Measurements from ENCODE around the gene DTWD1. TPM values are rescaled to one million over a fixed set of nuclear protein-coding genes. Genes with fewer than 3 reads are reported as not detected.

Gene DTWD1
- total RNA-seq, 1 experiment from 2014 or later = 14.4 TPM

- Histone ChIP-seq H3K9me3 (0 out of 2 replicates have a peak, but pooled peaks cover 1% of the 10 kb centered on the region), H3K27me3 (replicated peaks; ENCODE audit: control insufficient read depth, insufficient read depth, low read length) (no peaks in the 10 kb centered on the region), H3K4me1 (peaks cover 4% of the 10 kb centered on the region), H3K4me3 (ENCODE audit: low read depth, low read length) (peak overlapping the region; percentile 86), H3K36me3 (ENCODE audit: control insufficient read depth, insufficient read depth, low read length) (no peaks in the 10 kb centered on the region; the same call in 1 of the 2 replicates)
- no peak for DNase-seq
- CTCF ChIA-PET = no interaction called here
- POLR2A ChIA-PET = no interaction called here
- intact Hi-C loops (cut with micrococcal nuclease; ENCODE audit: unreplicated experiment) = loop anchor here (10.0 kb wide), 1 partner anchor 445 kb away; the partner anchor contains the start of gene GALK2
- TSS peak; percentile 62 for BruUV-seq (replicated peaks)
- H3K27ac Mint-ChIP-seq (ENCODE audit: unreplicated experiment) = peak overlapping the region; percentile 96
- TF ChIP-seq, protein P1, sequence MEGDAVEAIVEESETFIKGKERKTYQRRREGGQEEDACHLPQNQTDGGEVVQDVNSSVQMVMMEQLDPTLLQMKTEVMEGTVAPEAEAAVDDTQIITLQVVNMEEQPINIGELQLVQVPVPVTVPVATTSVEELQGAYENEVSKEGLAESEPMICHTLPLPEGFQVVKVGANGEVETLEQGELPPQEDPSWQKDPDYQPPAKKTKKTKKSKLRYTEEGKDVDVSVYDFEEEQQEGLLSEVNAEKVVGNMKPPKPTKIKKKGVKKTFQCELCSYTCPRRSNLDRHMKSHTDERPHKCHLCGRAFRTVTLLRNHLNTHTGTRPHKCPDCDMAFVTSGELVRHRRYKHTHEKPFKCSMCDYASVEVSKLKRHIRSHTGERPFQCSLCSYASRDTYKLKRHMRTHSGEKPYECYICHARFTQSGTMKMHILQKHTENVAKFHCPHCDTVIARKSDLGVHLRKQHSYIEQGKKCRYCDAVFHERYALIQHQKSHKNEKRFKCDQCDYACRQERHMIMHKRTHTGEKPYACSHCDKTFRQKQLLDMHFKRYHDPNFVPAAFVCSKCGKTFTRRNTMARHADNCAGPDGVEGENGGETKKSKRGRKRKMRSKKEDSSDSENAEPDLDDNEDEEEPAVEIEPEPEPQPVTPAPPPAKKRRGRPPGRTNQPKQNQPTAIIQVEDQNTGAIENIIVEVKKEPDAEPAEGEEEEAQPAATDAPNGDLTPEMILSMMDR (IDR thresholded peaks at IDR 0.05; ENCODE audit: insufficient read depth in 1 of 2, low read depth in 1 of 2, low read length in 1 of 2, severe bottlenecking in 1 of 2, unreplicated experiment in 1 of 2) = no peak
- H3K9me3 Mint-ChIP-seq (ENCODE audit: unreplicated experiment) = no peaks in the 10 kb centered on the region
- H3K36me3 Mint-ChIP-seq (ENCODE audit: insufficient read depth, unreplicated experiment) = peaks cover 15% of the 10 kb centered on the region
- no peaks in the 10 kb centered on the region for H3K4me1 Mint-ChIP-seq (ENCODE audit: low read depth, unreplicated experiment)
- peak overlapping the region; percentile 87 for H3K4me3 Mint-ChIP-seq (ENCODE audit: unreplicated experiment)
- H3K27me3 Mint-ChIP-seq (ENCODE audit: insufficient read depth, unreplicated experiment) = no peaks in the 10 kb centered on the region
Measured at GRCh38 chr15:49620199-49620598, 649 bp upstream of the DTWD1 start.

DNA sequence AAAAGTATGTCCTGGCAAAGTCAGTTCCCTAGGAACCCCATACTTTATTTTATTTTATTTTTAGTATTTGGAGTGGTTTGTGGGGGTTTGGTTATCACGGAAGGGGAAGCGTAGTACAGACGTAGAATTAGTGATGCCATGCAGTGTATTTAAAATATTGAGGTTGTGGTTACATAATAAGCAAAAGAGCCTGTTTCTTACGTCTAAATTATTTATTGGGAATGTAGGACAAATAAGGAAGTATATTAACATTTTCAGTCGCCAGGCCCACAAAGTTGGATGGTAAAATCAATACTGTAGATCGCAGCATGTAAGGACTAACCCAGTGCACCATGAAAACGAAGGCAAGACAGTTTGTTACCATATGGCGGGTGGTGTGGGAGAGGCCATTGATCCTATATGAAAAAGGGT, 558 bp downstream of the DTWD1 start:
- POLR2A ChIA-PET = interaction anchor here (0.7 kb wide), 1 partner anchor 709 kb away, joined by 9 read pairs; no protein-coding TSS in a partner anchor
- Mint-ChIP-seq H3K27ac (ENCODE audit: unreplicated experiment) (peak overlapping the region; percentile 96), H3K36me3 (ENCODE audit: insufficient read depth, unreplicated experiment) (peaks cover 16% of the 10 kb centered on the region), H3K27me3 (ENCODE audit: insufficient read depth, unreplicated experiment) (no peaks in the 10 kb centered on the region), H3K4me1 (ENCODE audit: low read depth, unreplicated experiment) (no peaks in the 10 kb centered on the region), H3K9me3 (ENCODE audit: unreplicated experiment) (no peaks in the 10 kb centered on the region), H3K4me3 (ENCODE audit: unreplicated experiment) (peak overlapping the region; percentile 87)
- TF ChIP-seq, protein P1 (IDR thresholded peaks at IDR 0.05; ENCODE audit: insufficient read depth in 1 of 2, low read depth in 1 of 2, low read length in 1 of 2, severe bottlenecking in 1 of 2, unreplicated experiment in 1 of 2) = no peak
- Histone ChIP-seq H3K27me3 (replicated peaks; ENCODE audit: control insufficient read depth, insufficient read depth, low read length) (no peaks in the 10 kb centered on the region), H3K36me3 (ENCODE audit: control insufficient read depth, insufficient read depth, low read length) (no peaks in the 10 kb centered on the region; the same call in 1 of the 2 replicates), H3K4me3 (ENCODE audit: low read depth, low read length) (peak overlapping the region; percentile 86), H3K9me3 (0 out of 2 replicates have a peak, but pooled peaks cover 7% of the 10 kb centered on the region), H3K4me1 (peaks cover 4% of the 10 kb centered on the region)
- peak in 1 of 2 experiments; percentile 4 for DNase-seq
- BruUV-seq (replicated peaks) = no TSS peak
- intact Hi-C loops (cut with micrococcal nuclease; ENCODE audit: unreplicated experiment) = loop anchor here (10.0 kb wide), 1 partner anchor 447 kb away; the partner anchor contains the start of gene GALK2
- CTCF ChIA-PET = no interaction called here

DNA sequence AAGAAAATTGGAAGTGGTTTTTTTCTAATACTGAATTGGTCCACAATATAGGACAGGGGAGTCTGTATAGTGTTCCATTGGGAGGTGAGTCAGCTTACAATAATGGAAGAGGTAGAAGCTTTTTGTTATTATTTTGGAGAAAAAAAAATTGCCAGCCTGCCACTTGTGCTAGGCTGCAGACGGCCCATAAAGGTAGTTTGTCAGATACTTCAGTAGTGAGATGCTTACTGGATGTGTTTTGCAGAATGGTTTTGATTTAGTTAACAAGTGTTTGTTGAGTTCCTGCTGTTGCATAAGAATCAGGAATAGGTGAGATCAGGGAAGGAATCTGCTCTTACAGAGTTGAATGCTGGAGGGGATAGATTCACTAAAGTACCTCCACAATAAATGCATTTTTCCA, 1.0 kb downstream of the DTWD1 start:
- Mint-ChIP-seq H3K27me3 (ENCODE audit: insufficient read depth, unreplicated experiment) (no peaks in the 10 kb centered on the region), H3K4me1 (ENCODE audit: low read depth, unreplicated experiment) (no peaks in the 10 kb centered on the region), H3K9me3 (ENCODE audit: unreplicated experiment) (no peaks in the 10 kb centered on the region), H3K27ac (ENCODE audit: unreplicated experiment) (peak overlapping the region; percentile 96), H3K4me3 (ENCODE audit: unreplicated experiment) (peak overlapping the region; percentile 87), H3K36me3 (ENCODE audit: insufficient read depth, unreplicated experiment) (peaks cover 16% of the 10 kb centered on the region)
- H3K36me3 ChIP-seq (ENCODE audit: control insufficient read depth, insufficient read depth, low read length) = no peaks in the 10 kb centered on the region; the same call in 1 of the 2 replicates
- CTCF ChIA-PET = no interaction called here
- POLR2A ChIA-PET = no interaction called here
- H3K4me3 ChIP-seq (ENCODE audit: low read depth, low read length) = peak overlapping the region; percentile 86
- H3K27me3 ChIP-seq (replicated peaks; ENCODE audit: control insufficient read depth, insufficient read depth, low read length) = no peaks in the 10 kb centered on the region
- H3K9me3 ChIP-seq = 0 out of 2 replicates have a peak, but pooled peaks cover 7% of the 10 kb centered on the region
- TF ChIP-seq, protein P1 (IDR thresholded peaks at IDR 0.05; ENCODE audit: insufficient read depth in 1 of 2, low read depth in 1 of 2, low read length in 1 of 2, severe bottlenecking in 1 of 2, unreplicated experiment in 1 of 2) = no peak
- intact Hi-C loops (cut with micrococcal nuclease; ENCODE audit: unreplicated experiment) = loop anchor here (10.0 kb wide), 1 partner anchor 447 kb away; the partner anchor contains the start of gene GALK2
- H3K4me1 ChIP-seq = peaks cover 4% of the 10 kb centered on the region
- DNase-seq = no peak
- TSS peak; percentile 58 for BruUV-seq (replicated peaks)

Data from Caco-2 (cell line).